Tibial artery (tissue), 4 donors: Measurements from ENCODE around the gene ZNF416.

ENCODE experiments used
- DNase-seq, 2 donors: peaks; one replicate each; pipeline ENCODE4 v3.0.0-alpha.2; 2019
- H3K27ac ChIP-seq, 2 donors: fragments of 200-600 bp; sonication (generic) in 1 of 2; 1 replicate in 1 of 2; 2 replicates in 1 of 2; pipeline ENCODE4 v1.5.1; 2018 to 2019; ENCODE audit warnings: mild to moderate bottlenecking in 1 of 2
- H3K27me3 ChIP-seq, 2 donors: fragments of 200-600 bp; sonication (generic) in 1 of 2; one replicate each; pipeline versions ENCODE4 v1.5.1 to v1.6.0; 2016 to 2019
- H3K36me3 ChIP-seq, 3 donors: fragments of 200-600 bp; sonication (generic) in 2 of 3; one replicate each; pipeline ENCODE4 v1.5.1; 2016 to 2019; ENCODE audit warnings: mild to moderate bottlenecking in 2 of 3
- H3K4me1 ChIP-seq, 4 donors: fragments of 200-600 bp; sonication (generic) in 2 of 4; 1 replicate in 3 of 4; 2 replicates in 1 of 4; pipeline ENCODE4 v1.5.1; 2016 to 2019
- H3K4me3 ChIP-seq, 2 donors: fragments of 200-600 bp; sonication (generic) in 1 of 2; 1 replicate in 1 of 2; 2 replicates in 1 of 2; pipeline ENCODE4 v1.5.1; 2018 to 2019; ENCODE audit warnings: mild to moderate bottlenecking in 2 of 2
- H3K9me3 ChIP-seq, 3 donors: fragments of 200-600 bp; sonication (generic) in 1 of 3; one replicate each; pipeline ENCODE4 v1.5.1; 2016 to 2019
- CTCF ChIP-seq, 2 experiments: fragments of 200-600 bp in 1 of 2; fragments of 450-650 bp in 1 of 2; IDR thresholded peaks; one replicate each; pipeline ENCODE4 v1.5.1; 2017 to 2019; ENCODE audit warnings: antibody characterized with exemption in 2 of 2, mild to moderate bottlenecking in 1 of 2, moderate library complexity in 1 of 2
- intact Hi-C: fragments of 100-400 bp; cut with DNase I; formaldehyde crosslinking; loops from one replicate; pipeline ENCODE4 v1.15.0; 2023; ENCODE audit warnings: low total_unique reads

ZNF416 gene

GRCh38 chr19:57583521-57584416 is 5.1 kb upstream of the ZNF416 start, which contains the start of gene ZIK1:
Gene ZIK1 (plus strand): TSS chr19:57584145. CDS start chr19:57584357, 212 bp downstream.
- H3K4me1 ChIP-seq, result peaks cover 0 to 22% (median 11%) of the 10 kb centered on the region in 4 donors
- H3K27me3 ChIP-seq, result no peaks in the 10 kb centered on the region
- peaks cover 27 to 28% (median 28%) of the 10 kb centered on the region in 3 donors for H3K36me3 ChIP-seq
- DNase-seq, result peak; percentile 84 to 91
- H3K27ac ChIP-seq, result peak within 1 kb of the TSS in 1 of 2 donors; percentile 19
- TF ChIP-seq CTCF (IDR thresholded peaks at IDR 0.05), result no peak
- intact Hi-C loops, result no loop called here
- peak within 1 kb of the TSS; percentile 54 to 55 for H3K4me3 ChIP-seq
- peaks cover 8 to 46% (median 17%) of the 10 kb centered on the region in 3 donors for H3K9me3 ChIP-seq

GRCh38 chr19:57583104-57583520 is 4.4 kb upstream of the ZNF416 start:
- intact Hi-C loops, result no loop called here
- no peaks in the 10 kb centered on the region for H3K27me3 ChIP-seq
- H3K36me3 ChIP-seq, result peaks cover 20 to 21% (median 21%) of the 10 kb centered on the region in 3 donors
- H3K4me1 ChIP-seq, result peaks cover 0 to 25% (median 13%) of the 10 kb centered on the region in 4 donors
- no peak for TF ChIP-seq CTCF (IDR thresholded peaks at IDR 0.05)
- H3K9me3 ChIP-seq, result peaks cover 2 to 39% (median 11%) of the 10 kb centered on the region in 3 donors
- no peak overlapping the region for H3K27ac ChIP-seq
- H3K4me3 ChIP-seq, result peak overlapping the region; percentile 54 to 55
- DNase-seq, result no peak

GRCh38 chr19:57576661-57577060 is 2.0 kb downstream of the ZNF416 start:
- no peak overlapping the region for H3K4me3 ChIP-seq
- peaks cover 53 to 61% (median 57%) of the 10 kb centered on the region in 3 donors for H3K36me3 ChIP-seq

GRCh38 chr19:57572415-57572947 is 6.2 kb downstream of the ZNF416 start:
- H3K4me3 ChIP-seq, result no peak overlapping the region
- peaks cover 0 to under 1% (median 0%) of the 10 kb centered on the region in 4 donors for H3K4me1 ChIP-seq
- no peak overlapping the region for H3K27ac ChIP-seq
- TF ChIP-seq CTCF (IDR thresholded peaks at IDR 0.05), result no peak
- intact Hi-C loops, result loop anchor here (10.0 kb wide), 1 partner anchor 582 kb away; the partner anchor contains the start of gene ZNF329
- H3K9me3 ChIP-seq, result peaks cover 28 to 100% (median 95%) of the 10 kb centered on the region in 3 donors
- H3K36me3 ChIP-seq, result peaks cover 68 to 83% (median 71%) of the 10 kb centered on the region in 3 donors
- DNase-seq, result no peak
- H3K27me3 ChIP-seq, result no peaks in the 10 kb centered on the region

More at GRCh38 chr19:57576661-57577060, 2.0 kb downstream of the ZNF416 start:
- H3K27me3 ChIP-seq, result no peaks in the 10 kb centered on the region
- intact Hi-C loops, result loop anchor here (10.0 kb wide), 1 partner anchor 578 kb away; the partner anchor contains the start of gene ZNF329
- TF ChIP-seq CTCF (IDR thresholded peaks at IDR 0.05), result no peak
- DNase-seq, result no peak
- peaks cover 14 to 61% (median 53%) of the 10 kb centered on the region in 3 donors for H3K9me3 ChIP-seq
- H3K4me1 ChIP-seq, result peaks cover 0 to 12% (median 7%) of the 10 kb centered on the region in 4 donors
- no peak overlapping the region for H3K27ac ChIP-seq

- H3K4me3 ChIP-seq, result no peak overlapping the region
Observed at GRCh38 chr19:57570707-57571106, 8.0 kb downstream of the ZNF416 start.

More at GRCh38 chr19:57570707-57571106, 8.0 kb downstream of the ZNF416 start:
- no peak for TF ChIP-seq CTCF (IDR thresholded peaks at IDR 0.05)
- DNase-seq, result no peak
- Histone ChIP-seq H3K9me3 (peaks cover 39 to 100% (median 100%) of the 10 kb centered on the region in 3 donors), H3K27ac (no peak overlapping the region), H3K4me1 (no peaks in the 10 kb centered on the region), H3K27me3 (no peaks in the 10 kb centered on the region), H3K36me3 (peaks cover 55 to 76% (median 56%) of the 10 kb centered on the region in 3 donors)
- intact Hi-C loops, result loop anchor here (10.0 kb wide), 1 partner anchor 584 kb away; the partner anchor contains the start of gene ZNF329
